GM18861 (cell line): ENCODE measurements around the gene IQSEC3.
"Not testable (repeated sequence)": the region's sequence is repeated elsewhere in the genome, so short reads cannot be mapped to it uniquely, and the experiment has no call there.

Experiments
- ATAC-seq: cut with Tn5 transposase; IDR thresholded peaks from one replicate; pipeline ENCODE4 v1.9.1; 2021; ENCODE audit not compliant: unreplicated experiment

The IQSEC3 gene

GRCh38 chr12:66428-66781 lies at the start of gene IQSEC3:
IQSEC3 (plus strand) TSS chr12:66767; CDS start chr12:66883, 116 bp downstream.
- ATAC-seq: not testable (repeated sequence)

- not testable (repeated sequence) for ATAC-seq
These were observed 48.9 kb upstream of the IQSEC3 start for GRCh38 chr12:17370-18340.

DNA sequence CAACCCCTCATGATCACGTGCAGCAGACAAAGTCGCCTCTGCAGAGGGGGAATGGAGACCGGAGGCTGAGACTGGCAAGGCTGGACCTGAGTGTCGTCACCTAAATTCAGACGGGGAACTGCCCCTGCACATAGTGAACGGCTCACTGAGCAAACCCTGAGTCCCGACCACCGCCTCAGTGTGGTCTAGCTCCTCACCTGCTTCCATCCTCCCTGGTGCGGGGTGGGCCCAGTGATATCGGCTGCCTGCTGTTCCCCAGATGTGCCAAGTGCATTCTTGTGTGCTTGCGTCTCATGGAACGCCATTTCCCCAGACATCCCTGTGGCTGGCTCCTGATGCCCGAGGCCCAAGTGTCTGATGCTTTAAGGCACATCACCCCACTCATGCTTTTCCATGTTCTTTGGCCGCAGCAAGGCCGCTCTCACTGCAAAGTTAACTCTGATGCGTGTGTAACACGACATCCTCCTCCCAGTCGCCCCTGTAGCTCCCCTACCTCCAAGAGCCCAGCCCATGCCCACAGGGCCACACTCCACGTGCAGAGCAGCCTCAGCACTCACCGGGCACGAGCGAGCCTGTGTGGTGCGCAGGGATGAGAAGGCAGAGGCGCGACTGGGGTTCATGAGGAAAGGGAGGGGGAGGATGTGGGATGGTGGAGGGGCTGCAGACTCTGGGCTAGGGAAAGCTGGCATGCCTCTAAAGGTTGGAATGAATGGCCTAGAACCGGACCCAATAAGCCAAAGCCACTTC lies 47.6 kb upstream of the IQSEC3 start:
- not testable (repeated sequence) for ATAC-seq

DNA sequence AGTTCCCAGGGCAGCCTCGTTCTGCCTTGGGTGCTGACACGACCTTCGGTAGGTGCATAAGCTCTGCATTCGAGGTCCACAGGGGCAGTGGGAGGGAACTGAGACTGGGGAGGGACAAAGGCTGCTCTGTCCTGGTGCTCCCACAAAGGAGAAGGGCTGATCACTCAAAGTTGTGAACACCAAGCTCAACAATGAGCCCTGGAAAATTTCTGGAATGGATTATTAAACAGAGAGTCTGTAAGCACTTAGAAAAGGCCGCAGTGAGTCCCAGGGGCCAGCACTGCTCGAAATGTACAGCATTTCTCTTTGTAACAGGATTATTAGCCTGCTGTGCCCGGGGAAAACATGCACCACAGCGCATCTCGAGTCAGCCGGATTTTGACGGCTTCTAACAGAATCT lies 46.7 kb upstream of the IQSEC3 start:
- not testable (repeated sequence) for ATAC-seq

- no peak for ATAC-seq
These were observed 45.8 kb upstream of the IQSEC3 start for GRCh38 chr12:20757-21156.

- ATAC-seq: no peak
These were observed 45.0 kb upstream of the IQSEC3 start for GRCh38 chr12:21301-22189.

- no peak for ATAC-seq
These were observed 44.4 kb upstream of the IQSEC3 start for GRCh38 chr12:22190-22529.

- no peak for ATAC-seq
These were observed 43.9 kb upstream of the IQSEC3 start for GRCh38 chr12:22530-23201.

GRCh38 chr12:27904-28303 lies 38.7 kb upstream of the IQSEC3 start:
- not testable (repeated sequence) for ATAC-seq

- not testable (repeated sequence) for ATAC-seq
These were observed 27.8 kb upstream of the IQSEC3 start for GRCh38 chr12:38775-39174.

DNA sequence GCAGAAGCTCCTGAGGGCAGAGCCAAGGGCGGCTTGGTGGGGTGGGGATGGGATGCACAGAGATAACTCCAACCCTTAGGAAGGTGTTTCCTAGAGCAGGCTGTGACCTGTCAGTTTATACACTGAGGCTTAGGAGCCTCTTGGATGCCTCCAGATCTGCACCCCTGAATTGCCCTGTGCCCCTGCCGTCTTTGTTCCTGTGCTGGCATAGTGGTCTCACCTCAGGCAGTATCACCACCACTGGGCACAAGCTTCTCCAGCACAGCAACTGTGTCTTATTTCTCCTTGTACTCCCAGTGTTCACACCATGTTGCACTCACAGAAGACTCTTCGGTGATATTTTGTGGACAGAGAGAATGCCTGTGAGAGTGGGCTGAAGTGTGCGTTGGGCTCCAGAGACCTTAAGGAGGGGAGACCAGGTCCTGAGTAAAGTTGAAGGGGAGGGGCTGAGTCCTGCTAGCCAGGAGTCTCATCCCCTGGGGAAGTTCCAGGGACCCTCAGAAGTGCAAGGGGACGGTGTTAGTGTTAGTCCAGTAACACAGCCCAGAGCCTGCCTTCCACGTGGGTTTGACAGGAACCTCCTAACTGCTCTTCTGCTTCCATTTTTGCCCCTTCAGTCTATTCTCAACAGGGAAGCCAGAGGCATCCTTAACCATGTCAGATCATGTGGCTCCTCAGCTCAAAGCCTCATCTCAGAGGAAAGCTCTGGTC lies 26.9 kb upstream of the IQSEC3 start:
- ATAC-seq: not testable (repeated sequence)

DNA sequence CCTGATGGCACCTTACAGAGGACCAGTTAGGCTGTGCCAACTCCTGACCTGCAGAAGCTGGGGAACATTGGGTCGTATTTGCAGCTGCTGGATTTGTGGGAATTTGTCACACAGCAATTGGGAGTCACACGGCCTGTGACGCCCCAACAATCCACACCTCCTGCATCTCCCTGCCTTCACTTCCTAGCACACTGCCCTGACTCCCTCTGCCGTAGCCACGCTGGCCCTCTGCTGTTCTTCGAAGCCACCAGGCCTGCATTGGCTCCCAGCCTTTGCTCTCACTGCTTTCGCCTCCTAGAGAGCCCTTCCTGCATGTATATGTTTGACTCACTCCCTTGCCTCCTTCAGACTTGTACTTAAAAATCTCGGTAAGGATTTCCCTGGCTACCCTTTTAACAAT lies 22.2 kb upstream of the IQSEC3 start:
- not testable (repeated sequence) for ATAC-seq

GRCh38 chr12:45235-45990 lies 21.2 kb upstream of the IQSEC3 start:
- not testable (repeated sequence) for ATAC-seq

GRCh38 chr12:45991-46358 lies 20.6 kb upstream of the IQSEC3 start:
- not testable (repeated sequence) for ATAC-seq

DNA sequence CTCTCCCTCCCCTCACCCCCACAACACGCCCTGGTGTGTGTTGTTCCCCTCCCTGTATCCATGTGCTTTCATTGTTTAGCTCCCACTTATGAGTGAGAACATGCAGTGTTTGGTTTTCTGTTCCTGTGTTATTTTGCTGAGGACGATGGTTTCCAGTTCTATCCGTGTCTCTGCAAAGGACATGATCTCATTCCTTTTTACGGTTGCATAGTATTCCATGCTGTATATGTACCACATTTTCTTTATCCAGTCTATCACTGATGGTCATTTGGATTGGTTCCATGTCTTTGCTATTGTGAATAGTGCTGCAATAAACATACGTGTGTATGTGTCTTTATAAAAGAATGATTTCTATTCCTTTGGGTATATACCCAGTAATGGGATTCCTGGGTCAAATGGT lies 20.0 kb upstream of the IQSEC3 start:
- not testable (repeated sequence) for ATAC-seq

GRCh38 chr12:47699-48226 lies 18.8 kb upstream of the IQSEC3 start:
- ATAC-seq: not testable (repeated sequence)

- not testable (repeated sequence) for ATAC-seq
These were observed 17.4 kb upstream of the IQSEC3 start for GRCh38 chr12:49149-49548.

GRCh38 chr12:51087-51486 lies 15.5 kb upstream of the IQSEC3 start:
- not testable (repeated sequence) for ATAC-seq

DNA sequence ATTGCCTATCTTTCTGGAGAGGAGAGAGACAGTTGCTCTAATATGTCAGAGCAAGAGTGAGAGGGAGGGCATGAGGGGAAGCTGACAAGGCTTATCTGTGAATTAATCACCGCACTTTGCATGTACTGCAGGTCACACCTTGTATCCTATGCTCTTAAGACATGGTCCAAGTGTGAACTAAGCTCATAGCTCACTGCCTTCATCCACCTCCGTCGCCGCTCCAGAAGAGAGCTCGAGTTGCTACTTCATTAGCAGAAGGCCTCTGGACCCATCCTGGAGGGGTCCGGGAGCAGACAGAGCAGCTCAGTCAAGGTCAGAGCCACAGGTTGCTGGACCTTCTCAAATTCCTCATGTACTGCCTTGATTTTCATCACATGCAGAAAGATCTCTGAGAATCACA lies 14.6 kb upstream of the IQSEC3 start:
- not testable (repeated sequence) for ATAC-seq
